ENCODE data around the gene KIAA1671. TPM values are rescaled to one million over a fixed set of nuclear protein-coding genes. Genes with fewer than 3 reads are reported as not detected.
"Not testable (repeated sequence)": the region's sequence is repeated elsewhere in the genome, so short reads cannot be mapped to it uniquely, and the experiment has no call there.

The KIAA1671 gene
- total RNA-seq, 1 experiment from 2014 or later = 7.5 TPM

- DNase-seq (ENCODE audit: extremely low read depth, low read depth) = no peak
Observed at GRCh38 chr22:25208743-25209505, 256.4 kb downstream of the KIAA1671 start.

- no peak for DNase-seq (ENCODE audit: extremely low read depth, low read depth)
Observed at GRCh38 chr22:25210793-25211192, 258.3 kb downstream of the KIAA1671 start.

DNA sequence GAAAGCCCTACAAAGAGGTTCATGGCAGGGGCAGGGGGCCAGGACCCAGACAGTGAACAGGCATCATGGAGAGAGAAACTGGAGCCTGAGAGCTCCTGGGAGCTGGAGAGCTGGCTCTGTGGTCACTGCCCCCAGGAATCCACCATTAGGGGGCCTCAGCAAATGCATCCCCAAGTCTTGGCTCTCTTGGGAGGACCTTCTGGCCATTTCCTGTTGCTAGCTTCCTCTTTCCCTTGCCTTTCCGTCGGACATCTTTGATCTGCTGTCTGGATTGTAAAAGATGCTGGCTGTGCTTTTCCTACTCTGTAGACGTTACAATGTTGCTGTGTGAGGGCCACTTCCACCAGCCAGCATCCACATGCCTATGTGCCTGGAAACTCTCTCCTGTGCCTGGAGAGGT lies 259.8 kb downstream of the KIAA1671 start:
- DNase-seq (ENCODE audit: extremely low read depth, low read depth) = no peak

DNA sequence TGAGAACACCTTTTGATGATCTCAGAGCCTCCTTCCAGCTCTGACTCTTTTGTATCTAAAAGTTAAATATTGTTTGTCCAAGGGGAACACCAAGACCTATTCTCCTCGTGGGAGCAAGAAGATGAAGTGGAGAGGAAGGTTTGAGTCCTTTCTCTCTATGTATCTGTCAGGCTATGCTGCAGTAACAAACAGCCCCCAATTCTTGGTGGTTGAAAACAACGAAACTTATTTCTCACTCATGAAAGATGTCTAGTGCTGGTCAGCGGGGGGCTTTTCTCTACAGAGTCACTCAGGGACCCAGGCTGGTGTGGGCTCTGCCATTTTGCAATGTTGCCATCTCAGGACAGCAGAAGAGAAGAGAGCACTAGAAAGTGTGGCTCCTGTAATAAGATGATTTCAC lies 260.7 kb downstream of the KIAA1671 start:
- DNase-seq (ENCODE audit: extremely low read depth, low read depth) = no peak

DNA sequence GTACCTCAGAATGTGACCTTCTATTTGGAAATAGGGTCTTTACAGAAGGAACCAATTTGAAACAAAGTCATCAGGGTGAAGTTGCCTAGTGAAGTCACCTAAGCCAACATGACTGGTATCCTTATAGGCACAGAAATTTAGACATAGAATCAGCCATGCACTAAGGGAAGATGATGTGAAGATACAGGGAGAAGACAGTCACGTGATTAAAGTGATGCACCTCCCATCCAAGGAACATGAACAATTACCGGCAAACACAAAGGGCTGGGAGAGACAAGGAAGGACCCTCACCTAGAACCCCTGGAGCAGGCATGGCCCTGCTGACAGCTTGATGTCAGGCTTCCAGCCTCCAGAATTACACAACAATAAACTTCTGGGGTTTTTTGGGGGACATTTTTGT lies 263.7 kb downstream of the KIAA1671 start:
- no peak for DNase-seq (ENCODE audit: extremely low read depth, low read depth)

DNA sequence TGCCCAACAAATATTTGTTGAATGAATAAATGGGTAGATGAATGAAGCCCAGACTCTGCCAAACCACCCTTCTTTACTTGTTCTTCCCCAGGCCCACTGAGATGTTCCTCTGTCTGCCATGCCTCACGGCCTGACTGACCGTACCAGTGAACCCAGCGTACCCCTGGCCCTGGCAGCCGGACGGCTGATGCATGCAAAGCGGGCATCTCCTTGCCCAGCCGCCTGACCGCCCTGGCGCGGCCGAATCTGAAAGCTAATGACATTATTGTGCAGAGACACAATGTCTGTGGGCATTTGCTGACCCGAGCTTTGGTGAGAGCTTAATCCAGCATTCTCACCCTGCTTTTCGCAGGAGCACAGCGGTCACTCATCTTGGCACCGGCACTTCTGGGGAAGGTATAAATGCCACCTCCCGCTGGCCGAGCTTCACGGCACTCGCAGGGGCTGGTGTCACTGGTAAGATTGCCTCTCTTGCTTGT lies 266.7 kb downstream of the KIAA1671 start, which contains the start of gene CRYBB2:
Gene CRYBB2 (plus strand): TSS at position 429 of the 479 bp plus-strand sequence. CDS start 1,791 bp downstream, outside the sequence.
- no peak for DNase-seq (ENCODE audit: extremely low read depth, low read depth)

GRCh38 chr22:25219948-25220442 lies 267.5 kb downstream of the KIAA1671 start:
- no peak for DNase-seq (ENCODE audit: extremely low read depth, low read depth)

DNA sequence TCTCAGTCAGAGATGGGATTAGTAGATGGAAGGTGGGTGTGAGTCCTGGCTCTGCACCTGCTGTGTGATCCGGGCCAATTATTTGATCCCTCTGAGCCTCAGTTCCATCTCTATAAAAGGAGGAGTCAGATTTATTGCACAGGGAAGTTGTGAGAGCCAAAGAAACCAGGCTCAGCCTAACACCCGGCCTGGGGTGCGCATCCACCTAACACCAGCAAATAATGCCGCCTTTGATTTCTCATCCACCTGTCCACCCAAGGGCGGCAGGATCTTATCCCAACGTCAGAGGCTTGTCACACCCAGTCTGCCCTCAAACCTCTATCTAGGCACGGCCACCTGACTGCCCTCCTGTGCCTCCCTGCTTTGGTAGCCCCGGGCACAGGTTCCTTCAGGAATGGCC lies 269.3 kb downstream of the KIAA1671 start:
- DNase-seq (ENCODE audit: extremely low read depth, low read depth) = no peak

DNA sequence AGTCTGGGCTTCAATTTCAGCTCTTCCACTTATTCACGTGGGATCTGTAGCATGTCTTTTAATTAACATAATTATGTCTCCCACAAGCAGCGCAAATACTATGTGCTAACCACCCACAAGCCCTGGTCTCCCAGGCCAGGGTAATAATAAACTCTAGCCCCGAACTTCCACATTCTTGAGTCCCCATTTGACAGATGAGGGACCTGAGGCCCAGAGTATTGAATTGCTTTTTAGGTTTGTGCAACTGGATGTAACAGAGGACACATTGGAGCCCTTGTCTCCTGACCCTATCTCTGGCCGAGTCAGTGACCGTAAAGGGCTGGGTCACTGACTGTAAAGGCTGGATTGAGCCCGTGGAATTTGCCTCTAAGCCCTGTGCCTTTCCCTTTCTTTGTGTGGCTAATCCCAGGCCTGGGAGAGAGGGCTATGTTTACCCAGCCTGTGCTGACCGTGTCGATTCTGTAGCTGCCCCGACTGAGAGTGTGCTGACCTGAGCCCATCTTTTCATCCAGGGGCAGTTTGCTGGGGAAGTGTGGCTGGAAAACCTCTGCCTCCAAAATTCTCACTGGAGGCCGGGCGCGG lies 270.8 kb downstream of the KIAA1671 start:
- no peak for DNase-seq (ENCODE audit: extremely low read depth, low read depth)

DNA sequence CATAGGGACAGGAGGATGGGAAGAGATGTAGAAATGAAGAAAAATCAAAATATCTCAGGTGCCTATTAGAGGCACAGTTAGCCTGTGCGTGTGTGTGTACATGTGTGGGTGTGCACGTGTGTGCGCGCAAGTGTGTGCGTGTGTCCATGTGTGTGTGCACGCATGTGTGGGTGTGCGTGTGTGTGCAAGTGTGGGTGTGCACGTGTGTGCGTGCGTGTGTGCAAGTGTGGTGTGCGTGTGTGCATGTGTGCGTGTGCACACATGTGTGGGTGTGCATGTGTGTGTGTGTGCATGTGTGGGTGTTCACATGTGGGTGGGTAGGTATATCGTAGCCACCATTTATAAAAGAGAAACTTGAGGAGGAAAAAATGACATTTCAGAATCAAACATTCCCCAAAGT lies 276.3 kb downstream of the KIAA1671 start:
- no peak for DNase-seq (ENCODE audit: extremely low read depth, low read depth)

- not testable (repeated sequence) for DNase-seq (ENCODE audit: extremely low read depth, low read depth)
Observed at GRCh38 chr22:25230760-25231159, 278.2 kb downstream of the KIAA1671 start.

DNA sequence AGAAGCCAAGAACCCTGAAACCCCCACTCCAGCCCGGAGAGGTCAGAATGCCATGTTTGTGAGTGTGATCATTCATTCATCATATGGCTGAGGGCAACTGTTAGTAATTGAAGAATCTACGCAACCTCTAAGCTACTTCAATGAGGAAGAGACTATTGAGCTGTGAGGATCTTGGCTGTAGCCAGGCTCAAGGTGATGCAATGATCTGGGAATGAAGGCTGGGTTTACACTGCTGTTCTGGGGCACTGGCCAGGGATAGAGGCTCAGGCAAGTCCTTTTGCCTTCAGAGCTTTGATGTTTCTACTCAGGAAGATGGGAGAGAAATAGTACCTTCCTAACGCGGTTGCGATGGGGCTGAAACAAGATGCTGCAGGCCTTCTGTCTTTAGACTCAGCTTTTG lies 279.8 kb downstream of the KIAA1671 start:
- DNase-seq (ENCODE audit: extremely low read depth, low read depth) = no peak

DNA sequence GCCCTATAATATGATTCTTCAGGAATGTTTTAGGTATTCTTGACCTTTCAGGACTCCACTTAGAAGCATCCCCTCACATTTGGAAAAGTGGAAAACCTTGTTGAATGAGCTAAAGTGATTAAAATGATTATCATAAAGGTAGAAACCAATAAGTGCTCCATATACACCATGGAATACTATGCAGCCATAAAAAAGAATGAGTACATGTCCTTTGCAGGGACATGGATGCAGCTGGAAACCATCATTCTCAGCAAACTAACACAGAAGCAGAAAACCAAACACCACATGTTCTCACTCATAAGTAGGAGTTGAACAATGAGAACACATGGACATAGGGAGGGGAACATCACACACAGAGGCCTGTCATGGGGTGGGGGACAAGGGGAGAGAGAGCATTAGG lies 281.2 kb downstream of the KIAA1671 start:
- DNase-seq (ENCODE audit: extremely low read depth, low read depth) = not testable (repeated sequence)

DNA sequence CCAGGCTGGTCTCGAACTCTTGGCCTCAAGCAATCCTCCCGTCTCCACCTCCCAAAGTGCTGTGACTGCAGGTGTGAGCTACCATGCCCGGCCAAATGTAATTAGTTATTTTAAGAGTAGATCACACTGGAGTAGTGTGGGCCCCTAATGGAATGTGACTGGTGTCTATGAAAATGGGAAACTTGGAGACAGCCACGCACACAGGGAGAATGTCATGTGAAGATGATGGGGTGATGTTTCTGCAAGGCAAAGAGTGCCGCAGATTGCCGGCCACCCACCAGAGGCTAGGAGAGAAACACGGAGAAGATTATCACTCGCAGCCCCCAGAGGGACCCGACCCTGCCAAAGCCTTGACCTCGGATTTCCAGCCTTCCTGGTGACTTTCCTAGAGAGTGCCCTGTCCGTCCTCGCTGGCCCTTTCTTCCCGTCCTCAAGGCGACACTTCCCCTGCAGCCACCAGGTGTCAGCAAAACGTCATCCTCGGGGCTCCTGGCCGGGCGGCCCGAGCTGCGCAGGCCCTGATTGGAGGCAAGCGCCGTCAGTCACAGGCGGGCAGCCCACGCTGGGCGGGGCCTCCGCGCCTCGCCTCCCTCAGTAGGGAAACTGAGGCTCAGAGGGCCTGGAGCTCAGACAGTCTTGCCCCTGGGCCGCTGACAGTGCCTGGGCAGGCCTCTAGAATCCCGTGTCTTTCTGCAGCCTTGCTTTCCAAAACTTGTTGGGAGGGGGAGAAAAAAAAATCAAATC lies 283.2 kb downstream of the KIAA1671 start:
- peak; percentile 80 for DNase-seq (ENCODE audit: extremely low read depth, low read depth)

GRCh38 chr22:25236417-25236816 lies 283.9 kb downstream of the KIAA1671 start:
- DNase-seq (ENCODE audit: extremely low read depth, low read depth) = no peak

GRCh38 chr22:25237503-25237902 lies 285.0 kb downstream of the KIAA1671 start:
- no peak for DNase-seq (ENCODE audit: extremely low read depth, low read depth)

GRCh38 chr22:25238058-25238457 lies 285.5 kb downstream of the KIAA1671 start:
- DNase-seq (ENCODE audit: extremely low read depth, low read depth) = not testable (repeated sequence)

Measured in NCI-H460 (cell line).